ENCODE results near the gene UGT1A5. TPM values are rescaled to one million over a fixed set of nuclear protein-coding genes. Genes with fewer than 3 reads are reported as not detected.

Gene UGT1A5
- total and polyA plus RNA-seq, 2 of the 4 experiments (the other 2 are of a cell fraction) = not detected

GRCh38 chr2:233746475-233747282 lies 34.0 kb downstream of the UGT1A5 start:
- no peak overlapping the region for H3K18ac ChIP-seq (ENCODE audit: low read depth, low read length)
- no CpG with 5 or more reads among the region's 10 CpGs for WGBS, 2 experiments (ENCODE audit: extremely low coverage in 2 of 2, insufficient read length in 1 of 2)
- no peak overlapping the region for H2AK5ac ChIP-seq (ENCODE audit: low read depth, low read length)
- no peak overlapping the region for H2AK9ac ChIP-seq (replicated peaks; ENCODE audit: low read depth, low read length, poor library complexity)
- H3K56ac ChIP-seq (ENCODE audit: extremely low read depth, insufficient read depth, low read length) = no peak overlapping the region
- no peak overlapping the region for H3K4me3 ChIP-seq (ENCODE audit: insufficient read depth, low read depth, low read length)
- H3K27ac ChIP-seq (ENCODE audit: insufficient read depth, low read length) = no peak overlapping the region
- H3K36me3 ChIP-seq (ENCODE audit: control insufficient read depth, insufficient read depth, low read length) = no peaks in the 10 kb centered on the region
- no peak overlapping the region; the same call in 2 of the 3 replicates for H2BK15ac ChIP-seq (ENCODE audit: low read depth, low read length)
- no peak overlapping the region for H3K4me2 ChIP-seq (ENCODE audit: low read depth, low read length)
- peaks cover 4% of the 10 kb centered on the region; the same call in 1 of the 2 replicates for H3K9me3 ChIP-seq (ENCODE audit: control insufficient read depth, insufficient read depth, low read length)
- no peak overlapping the region for H2BK5ac ChIP-seq (ENCODE audit: low read depth, low read length, poor library complexity, severe bottlenecking)
- no TSS peak for BruUV-seq (replicated peaks)
- ChIA-PET POLR2A (ENCODE audit: unreplicated experiment) (no interaction called here), CTCF (interaction anchor here (0.6 kb wide), 1 partner anchor 16 kb away, joined by 3 read pairs; no protein-coding TSS in a partner anchor)
- TF ChIP-seq ELK1 (IDR thresholded peaks at IDR 0.05; ENCODE audit: borderline replicate concordance, low read depth, low read length) = no peak
- dilution Hi-C loops (cut with HindIII; ENCODE audit: low sequenced_read_pairs, unreplicated experiment) (no loop called here), intact Hi-C loops (cut with micrococcal nuclease) (no loop called here), in situ Hi-C loops (cut with MboI; ENCODE audit: low sequenced_read_pairs) (no loop called here)
- no peaks in the 10 kb centered on the region for H3K4me1 ChIP-seq (ENCODE audit: control insufficient read depth, insufficient read depth, low read length)
- no peak overlapping the region for H4K5ac ChIP-seq (ENCODE audit: low read depth, low read length)
- no peak for DNase-seq
- no peaks in the 10 kb centered on the region; the same call in 1 of the 2 replicates for H3K27me3 ChIP-seq (ENCODE audit: control insufficient read depth, insufficient read depth, low read length)
- H3K79me1 ChIP-seq (ENCODE audit: low read depth in 1 of 2, low read length in 2 of 2) = no peaks in the 10 kb centered on the region
- ATAC-seq (ENCODE audit: low read depth) = no peak
- H3K9me1 ChIP-seq (ENCODE audit: insufficient read depth, low read length) = no peaks in the 10 kb centered on the region
- H3K14ac ChIP-seq (replicated peaks; ENCODE audit: low read depth, low read length) = no peak overlapping the region
- H3K23ac ChIP-seq (ENCODE audit: low read depth, low read length) = no peak overlapping the region
- H2BK120ac ChIP-seq (ENCODE audit: low read depth, low read length) = no peak overlapping the region
- no peak overlapping the region for H4K91ac ChIP-seq (ENCODE audit: insufficient read depth, low read depth, low read length)
- no peak overlapping the region for H2AFZ ChIP-seq (replicated peaks; ENCODE audit: low read length, poor library complexity)
- H4K20me1 ChIP-seq (ENCODE audit: insufficient read depth, low read length) = no peaks in the 10 kb centered on the region
- no peak overlapping the region for H3K4ac ChIP-seq (ENCODE audit: low read depth, low read length)
- H3K9ac ChIP-seq (ENCODE audit: low read depth, low read length) = no peak overlapping the region
- no peak overlapping the region for H4K8ac ChIP-seq (ENCODE audit: low read depth in 2 of 2, low read length in 2 of 2)
- no peak overlapping the region for H2BK20ac ChIP-seq (ENCODE audit: low read depth, low read length)
